Right ventricle myocardium inferior (tissue), 1 donor: ENCODE measurements around the gene ULBP2. TPM values are rescaled to one million over a fixed set of nuclear protein-coding genes. Genes with fewer than 3 reads are reported as not detected.

Experiments
- ATAC-seq: fragments of 200-7000 bp; cut with Tn5 transposase; one replicate; pipeline ENCODE4 v1.9.1; 2020; ENCODE audit warnings: mild to moderate bottlenecking, moderate library complexity
- DNase-seq: peaks from one replicate; pipeline ENCODE4 v3.0.0; 2021; ENCODE audit errors: missing footprints
- intact Hi-C: fragments of 100-400 bp; cut with DNase I; formaldehyde crosslinking; loops from one replicate; pipeline ENCODE4 v1.11.0; 2022
- long read RNA-seq: library from polyadenylated mRNA; unstranded; transcript quantifications from one replicate; pipeline ENCODE4 v2.0.0, GENCODE V29; 2021
- total RNA-seq: library from RNA; stranded (reverse); fragmentation: NEBNext Ultra II Directional; extraction: Animal tissue kit (Norgen Biotek cat#: 25700); gene quantifications from one replicate; pipeline ENCODE4 v1.2.1, GENCODE V29; 2021
- donor health status: DM: no; HTN: yes; CAD: no; lungs with severe emphysema.

Gene ULBP2
- total RNA-seq: 1.3 TPM
- long read RNA-seq: 0 reads

GRCh38 chr6:149941583-149942460 is at the start of gene ULBP2:
Gene ULBP2, plus strand, starts transcription at chr6:149942014. Its CDS starts 59 bp downstream, at chr6:149942073.
- peak; percentile 93 for ATAC-seq
- peak; percentile 89 for DNase-seq
- intact Hi-C loops: no loop called here

DNA sequence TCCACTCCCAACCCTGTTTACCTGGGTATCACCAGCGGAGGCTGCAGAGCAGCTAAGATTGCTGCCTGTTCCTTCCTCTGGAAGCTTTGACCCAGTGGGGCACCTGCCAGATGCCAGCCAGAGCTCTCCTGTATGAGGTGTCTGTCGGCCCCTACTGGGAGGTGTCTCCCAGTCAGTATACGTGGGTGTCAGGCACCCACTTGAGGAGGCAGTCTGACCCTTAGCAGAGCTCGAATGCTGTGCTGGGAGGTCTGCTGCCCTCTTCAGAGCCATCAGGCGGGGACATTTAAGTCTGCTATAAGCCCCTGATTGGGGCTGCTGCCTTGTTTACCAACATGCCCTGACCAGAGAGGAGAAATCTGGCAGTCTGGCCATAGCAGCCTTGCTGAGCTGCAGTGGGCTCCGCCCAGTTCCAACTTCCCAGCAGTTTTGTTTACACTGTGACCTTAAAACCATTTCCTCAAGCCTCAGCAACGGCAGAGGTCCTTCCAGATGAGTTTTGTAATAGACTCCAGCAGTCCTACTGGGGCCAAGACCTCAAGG is 46.7 kb upstream of the ULBP2 start:
- intact Hi-C loops: no loop called here
- DNase-seq (no peak), ATAC-seq (peak; percentile 82)

GRCh38 chr6:149895833-149896271 is 46.0 kb upstream of the ULBP2 start:
- ATAC-seq (peak; percentile 55), DNase-seq (no peak)
- intact Hi-C loops: no loop called here

- DNase-seq: no peak
- intact Hi-C loops: no loop called here
- no peak for ATAC-seq
Observed at GRCh38 chr6:149896491-149896890, 45.3 kb upstream of the ULBP2 start.

DNA sequence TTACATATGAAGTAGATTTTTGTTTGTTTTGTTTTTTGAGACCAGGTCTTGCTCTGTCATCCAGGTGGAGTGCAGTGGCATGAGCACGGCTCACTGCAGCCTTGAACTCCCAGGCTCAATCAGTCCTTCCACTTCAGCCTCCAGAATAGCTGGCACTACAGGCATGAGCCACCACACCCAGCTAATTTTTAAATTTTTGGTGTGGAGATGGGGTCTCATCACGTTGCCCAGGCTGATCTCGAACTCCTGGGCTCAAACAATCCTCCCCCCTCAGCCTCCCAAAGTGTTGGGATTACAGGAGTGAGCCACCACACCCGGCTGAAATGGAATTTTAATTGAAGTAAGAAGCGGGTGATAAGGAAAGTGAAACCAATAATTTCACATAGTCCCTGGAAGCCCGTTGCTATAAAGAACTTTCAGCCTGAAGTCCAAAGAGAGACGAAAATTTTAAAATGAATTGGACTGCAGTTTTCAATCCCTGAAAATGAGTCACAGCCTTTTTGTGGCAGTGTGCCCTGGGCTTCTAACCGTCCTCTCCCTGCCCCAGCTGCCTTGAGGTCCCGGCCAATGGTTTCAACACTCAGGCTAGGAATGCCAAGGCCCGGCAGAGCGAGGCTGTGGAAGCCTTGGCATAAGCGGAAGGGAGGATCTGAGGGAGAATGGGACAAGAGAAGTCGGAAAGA is 44.7 kb upstream of the ULBP2 start:
- DNase-seq (peak; percentile 87), ATAC-seq (peak; percentile 91)
- intact Hi-C loops: no loop called here

DNA sequence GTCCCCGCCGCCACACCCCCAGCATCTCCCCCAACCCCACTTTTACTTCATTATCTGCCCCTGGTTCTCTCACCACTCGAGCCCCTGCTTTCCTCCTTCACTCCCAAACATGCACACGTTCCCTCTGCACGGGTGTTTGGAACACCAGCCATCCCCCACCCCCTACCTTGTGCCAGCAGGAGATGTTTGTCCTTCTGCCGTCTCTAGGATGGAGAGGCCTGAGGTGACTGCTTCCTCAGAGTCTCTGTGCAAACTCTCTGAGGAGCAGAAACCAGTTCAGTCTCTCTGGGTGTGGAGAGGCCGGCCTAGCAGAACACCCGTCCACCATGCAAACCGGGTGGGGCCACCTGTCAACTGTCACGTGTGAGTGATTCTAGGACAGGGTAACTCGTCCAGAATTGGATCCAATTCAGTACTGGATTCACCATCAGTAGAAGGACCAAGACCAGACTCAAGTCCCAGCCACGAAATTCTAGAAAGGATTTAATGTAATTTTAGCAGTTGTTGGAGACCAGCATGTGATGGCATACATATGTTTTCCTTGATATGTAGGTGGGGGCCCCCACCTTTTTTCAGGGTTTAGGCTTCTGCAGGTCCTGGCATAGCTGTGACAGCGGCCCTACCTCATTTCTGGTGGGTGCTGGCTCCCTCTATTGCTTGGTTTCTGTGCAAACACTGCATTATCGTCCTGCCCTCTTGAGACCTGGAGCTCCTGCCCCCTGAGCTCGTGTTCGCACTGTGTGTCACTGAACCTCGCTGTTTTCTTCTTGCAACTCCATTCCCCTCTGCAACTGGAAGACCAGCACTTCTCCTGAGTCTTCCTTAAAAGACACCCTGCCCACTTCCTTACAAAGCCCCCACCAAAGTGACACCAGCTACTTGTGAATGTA is 43.7 kb upstream of the ULBP2 start, which contains the start of gene RAET1E:
Gene RAET1E, minus strand, starts transcription at position 259 of the 890 bp plus-strand sequence. CDS start 7,212 bp downstream, outside the sequence.
- DNase-seq (no peak), ATAC-seq (no peak)
- intact Hi-C loops: no loop called here

DNA sequence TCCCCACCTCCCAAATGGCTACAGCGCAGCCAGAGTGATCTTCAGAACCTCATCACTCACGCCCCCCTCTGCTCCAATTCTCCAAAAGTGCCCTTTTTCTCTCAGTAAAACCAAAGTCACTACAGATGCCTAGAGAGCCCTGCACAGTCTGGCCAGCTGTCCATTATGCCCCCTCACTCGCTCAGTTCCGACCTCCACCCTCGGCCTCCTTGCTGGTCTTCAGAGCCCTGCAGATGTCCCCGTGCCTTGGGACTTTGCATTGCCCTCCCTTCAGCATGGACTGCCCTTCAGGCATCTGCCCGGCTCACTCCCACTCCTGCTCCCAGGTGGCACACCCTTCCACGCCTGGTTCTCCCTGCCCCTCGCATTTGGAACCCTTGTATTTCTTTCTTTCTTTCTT is 42.8 kb upstream of the ULBP2 start:
- DNase-seq: no peak
- no peak for ATAC-seq
- intact Hi-C loops: no loop called here

DNA sequence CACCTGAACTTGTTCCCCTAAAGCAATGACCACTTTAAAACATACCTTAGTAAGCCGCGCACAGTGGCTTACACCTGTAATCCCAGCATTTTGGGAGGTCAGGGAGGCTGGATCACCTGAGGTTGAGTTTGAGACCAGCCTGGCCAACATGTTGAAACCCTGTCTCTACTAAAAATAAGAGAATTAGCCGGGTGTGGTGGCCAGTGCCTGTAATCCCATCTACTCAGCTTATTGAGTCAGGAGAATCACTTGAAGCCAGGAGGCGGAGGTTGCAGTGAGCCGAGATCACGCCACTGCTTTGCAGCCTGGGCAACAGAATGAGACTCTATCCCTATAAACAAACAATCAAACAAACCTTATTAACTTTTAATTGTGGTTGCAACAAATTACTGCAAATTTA is 42.3 kb upstream of the ULBP2 start:
- ATAC-seq: no peak
- DNase-seq: no peak
- intact Hi-C loops: no loop called here

DNA sequence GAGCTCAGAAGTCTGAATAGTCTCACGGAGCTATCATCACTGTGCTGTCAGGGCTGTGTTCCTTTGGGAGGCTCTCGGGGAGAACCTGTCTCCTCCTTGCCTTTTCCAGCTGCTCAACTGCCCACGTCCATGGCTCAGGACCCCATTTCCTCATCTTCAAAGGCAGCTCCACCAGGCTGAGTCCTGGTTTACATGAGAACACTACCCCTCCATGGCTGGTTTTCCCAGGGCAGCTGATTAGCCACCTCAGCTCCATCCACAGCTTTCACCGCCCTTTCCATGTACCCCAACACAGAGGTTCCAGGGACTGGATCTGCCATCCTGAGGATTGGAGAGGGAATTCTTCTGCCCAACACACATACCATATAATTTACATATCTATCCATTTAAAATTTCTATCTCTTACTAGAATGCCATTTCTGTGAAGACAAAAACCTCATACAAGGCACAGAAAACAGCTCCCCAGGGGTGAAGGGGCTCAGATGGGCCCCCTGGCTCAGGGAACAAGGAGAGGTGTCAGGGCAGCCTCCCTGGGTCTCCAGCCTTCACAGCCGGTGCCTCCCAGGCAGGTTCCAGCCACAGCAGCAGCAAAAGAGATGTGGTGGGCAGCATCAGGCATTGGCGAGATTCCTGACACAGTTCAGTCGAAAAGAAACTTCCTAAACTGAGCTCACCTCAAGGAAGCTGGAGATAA is 41.7 kb upstream of the ULBP2 start:
- ATAC-seq (no peak), DNase-seq (no peak)
- intact Hi-C loops: no loop called here

GRCh38 chr6:149900620-149901443 is 41.0 kb upstream of the ULBP2 start:
- intact Hi-C loops: no loop called here
- ATAC-seq: no peak
- peak; percentile 34 for DNase-seq

DNA sequence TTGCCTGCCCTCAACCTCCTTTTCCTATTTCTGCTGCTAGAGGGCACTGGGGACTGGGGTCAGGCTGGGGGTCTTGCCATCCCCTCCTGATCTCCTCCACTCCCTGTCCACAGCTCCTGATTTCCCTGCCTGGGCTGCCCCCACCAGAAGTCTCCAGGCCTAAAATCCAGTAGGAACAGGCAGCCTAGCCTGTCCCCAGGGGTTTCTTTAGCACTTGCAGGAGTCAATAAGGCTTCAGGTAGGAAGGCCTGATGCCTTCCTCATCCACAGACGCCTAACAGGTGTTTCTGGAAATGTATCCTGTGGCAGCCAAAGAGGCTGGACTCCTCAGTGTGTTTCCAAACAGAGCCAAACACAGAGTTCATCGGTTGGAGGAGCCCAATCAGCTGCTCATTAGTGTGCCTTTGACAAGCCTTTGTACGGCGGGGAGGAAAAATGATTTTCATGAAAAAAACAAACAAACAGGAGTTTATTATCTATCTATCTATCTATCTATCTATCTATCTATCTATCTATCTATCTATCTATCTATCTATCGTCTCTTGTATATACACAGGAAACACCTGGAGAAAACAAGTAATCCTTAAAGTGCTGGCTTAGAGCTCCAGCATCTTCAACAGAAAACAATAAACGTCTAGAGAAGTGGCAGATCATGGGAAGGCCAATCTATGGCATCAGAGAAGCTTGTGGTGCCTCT is 40.2 kb upstream of the ULBP2 start:
- no peak for ATAC-seq

GRCh38 chr6:149903938-149904611 is 37.7 kb upstream of the ULBP2 start:
- DNase-seq (no peak), ATAC-seq (no peak)
- intact Hi-C loops: no loop called here

More for the DNA sequence above, 40.2 kb upstream of the ULBP2 start:
- intact Hi-C loops: no loop called here
- peak; percentile 46 for DNase-seq

DNA sequence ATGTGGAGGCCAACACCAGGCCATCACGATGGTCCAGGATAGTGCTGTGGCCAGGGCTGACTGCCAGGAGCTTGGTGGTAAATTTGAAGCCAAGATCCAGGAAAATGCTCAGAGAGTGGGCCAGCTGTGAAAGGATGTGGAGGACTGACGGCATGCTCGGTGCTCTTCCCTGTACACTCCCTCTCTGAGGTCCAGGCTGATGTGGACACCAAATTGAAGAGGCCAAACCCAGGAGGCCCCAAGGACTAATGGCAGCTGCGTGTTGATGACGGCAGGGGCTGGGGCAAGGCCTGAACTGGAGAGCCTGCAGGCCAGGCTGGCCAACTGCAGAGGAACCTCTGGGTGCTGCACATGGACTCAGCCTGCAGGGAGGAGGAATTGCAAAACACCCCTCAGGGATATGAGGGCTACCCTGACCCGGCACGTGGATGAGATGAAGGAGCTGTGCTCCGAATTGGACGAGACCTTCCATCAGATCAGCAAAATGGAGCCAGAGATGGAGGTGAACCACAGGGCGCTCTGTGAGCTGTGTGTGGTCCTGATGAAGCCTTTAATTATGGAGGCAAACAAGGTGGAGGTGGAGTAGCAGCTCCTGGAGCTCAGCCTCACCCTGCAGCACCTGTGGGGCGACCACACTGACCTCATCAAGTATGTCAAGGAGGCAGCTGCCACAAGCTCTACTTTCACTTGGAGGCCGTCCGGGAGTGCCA is 37.0 kb upstream of the ULBP2 start:
- intact Hi-C loops: no loop called here
- ATAC-seq (peak; percentile 75), DNase-seq (no peak)

GRCh38 chr6:149905371-149905910 is 36.4 kb upstream of the ULBP2 start:
- DNase-seq (peak; percentile 66), ATAC-seq (no peak)
- intact Hi-C loops: no loop called here

GRCh38 chr6:149905911-149906371 is 35.9 kb upstream of the ULBP2 start:
- ATAC-seq (no peak), DNase-seq (no peak)
- intact Hi-C loops: no loop called here
